Measurements from ENCODE around the gene AFTPH.

- TF ChIP-seq CTCF (IDR thresholded peaks at IDR 0.05) (no peak), POLR2A (IDR thresholded peaks at IDR 0.05) (no peak), EP300 (IDR thresholded peaks at IDR 0.05) (no peak)
Measured at GRCh38 chr2:64540615-64541014, 16.5 kb downstream of the AFTPH start.
